GM18867 (cell line): ENCODE data around the gene LYPD4.

Source experiments
- ATAC-seq: cut with Tn5 transposase; IDR thresholded peaks from one replicate; pipeline ENCODE4 v1.9.1; 2021; ENCODE audit warnings: mild to moderate bottlenecking, moderate library complexity; ENCODE audit not compliant: unreplicated experiment

LYPD4 gene

GRCh38 chr19:41844601-41845000 lies at the start of gene LYPD4:
Gene LYPD4 (minus strand): TSS chr19:41844683. CDS start chr19:41839285, 5,398 bp downstream.
- ATAC-seq, result no peak

- ATAC-seq, result no peak
Measured at GRCh38 chr19:41893899-41894298, 49.4 kb upstream of the LYPD4 start.

- ATAC-seq, result no peak
Measured at GRCh38 chr19:41892173-41892902, 47.9 kb upstream of the LYPD4 start.

GRCh38 chr19:41890936-41891335 lies 46.5 kb upstream of the LYPD4 start:
- ATAC-seq, result no peak

- ATAC-seq, result no peak
Measured at GRCh38 chr19:41889896-41890295, 45.4 kb upstream of the LYPD4 start.

- ATAC-seq, result no peak
Measured at GRCh38 chr19:41888926-41889325, 44.4 kb upstream of the LYPD4 start.

GRCh38 chr19:41887711-41888382 lies 43.4 kb upstream of the LYPD4 start:
- no peak for ATAC-seq

GRCh38 chr19:41886761-41887710 lies 42.6 kb upstream of the LYPD4 start:
- ATAC-seq, result no peak

- peak; percentile 76 for ATAC-seq
Measured at GRCh38 chr19:41883821-41884733, 39.6 kb upstream of the LYPD4 start.

- ATAC-seq, result no peak
Measured at GRCh38 chr19:41883463-41883820, 39.0 kb upstream of the LYPD4 start.

GRCh38 chr19:41882568-41883462 lies 38.3 kb upstream of the LYPD4 start, which contains the start of gene ARHGEF1:
Gene ARHGEF1 (plus strand): TSS chr19:41883184. CDS start chr19:41888083, 4,899 bp downstream.
- no peak for ATAC-seq

GRCh38 chr19:41880329-41880708 lies 35.8 kb upstream of the LYPD4 start:
- ATAC-seq, result no peak

- no peak for ATAC-seq
Measured at GRCh38 chr19:41879670-41880328, 35.3 kb upstream of the LYPD4 start.

GRCh38 chr19:41879080-41879479 lies 34.6 kb upstream of the LYPD4 start:
- ATAC-seq, result no peak

GRCh38 chr19:41877916-41878905 lies 33.7 kb upstream of the LYPD4 start:
- ATAC-seq, result no peak

- ATAC-seq, result peak; percentile 60
Measured at GRCh38 chr19:41876847-41877832, 32.7 kb upstream of the LYPD4 start, which contains the start of gene CD79A. Gene CD79A (plus strand): TSS chr19:41877279. CDS start chr19:41877305, 26 bp downstream.
